ENCODE data around the gene ANKRD11.

ANKRD11 gene

DNA sequence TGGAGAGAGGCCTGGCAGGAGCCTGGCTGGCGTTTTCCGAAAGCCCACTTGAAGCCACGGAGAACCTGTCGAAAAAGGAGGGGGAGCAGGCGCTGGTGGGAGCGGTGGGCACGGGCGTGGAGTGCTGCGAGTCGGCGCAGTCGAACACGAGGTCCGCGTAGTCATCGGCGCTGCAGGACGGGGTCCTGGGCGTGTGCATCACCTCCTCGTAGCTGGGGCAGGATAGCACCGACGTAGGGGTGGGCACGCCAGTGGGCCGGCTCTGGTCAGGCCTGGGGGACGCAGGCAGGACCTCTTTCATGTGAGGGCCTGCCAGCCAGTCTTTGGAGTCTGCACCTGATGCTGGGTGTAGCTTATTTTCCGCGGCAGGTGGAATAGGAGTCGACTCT is 209.2 kb downstream of the ANKRD11 start:
- Histone ChIP-seq H3K9ac (no peak overlapping the region), H3K4me1 (no peaks in the 10 kb centered on the region), H3K9me3 (ENCODE audit: control insufficient read depth, low read length) (no peaks in the 10 kb centered on the region), H2AFZ (no peak overlapping the region), H3K4me3 (ENCODE audit: low read depth, low read length) (no peak overlapping the region), H3K27me3 (ENCODE audit: control insufficient read depth, insufficient read depth, low read length) (no peaks in the 10 kb centered on the region), H3K79me2 (peaks cover 2% of the 10 kb centered on the region), H3K4me2 (ENCODE audit: low read length) (no peak overlapping the region), H3K27ac (no peak overlapping the region), H3K36me3 (ENCODE audit: control insufficient read depth, insufficient read depth, low read length) (no peaks in the 10 kb centered on the region)
- no peak for TF ChIP-seq CTCF (IDR thresholded peaks at IDR 0.05)

DNA sequence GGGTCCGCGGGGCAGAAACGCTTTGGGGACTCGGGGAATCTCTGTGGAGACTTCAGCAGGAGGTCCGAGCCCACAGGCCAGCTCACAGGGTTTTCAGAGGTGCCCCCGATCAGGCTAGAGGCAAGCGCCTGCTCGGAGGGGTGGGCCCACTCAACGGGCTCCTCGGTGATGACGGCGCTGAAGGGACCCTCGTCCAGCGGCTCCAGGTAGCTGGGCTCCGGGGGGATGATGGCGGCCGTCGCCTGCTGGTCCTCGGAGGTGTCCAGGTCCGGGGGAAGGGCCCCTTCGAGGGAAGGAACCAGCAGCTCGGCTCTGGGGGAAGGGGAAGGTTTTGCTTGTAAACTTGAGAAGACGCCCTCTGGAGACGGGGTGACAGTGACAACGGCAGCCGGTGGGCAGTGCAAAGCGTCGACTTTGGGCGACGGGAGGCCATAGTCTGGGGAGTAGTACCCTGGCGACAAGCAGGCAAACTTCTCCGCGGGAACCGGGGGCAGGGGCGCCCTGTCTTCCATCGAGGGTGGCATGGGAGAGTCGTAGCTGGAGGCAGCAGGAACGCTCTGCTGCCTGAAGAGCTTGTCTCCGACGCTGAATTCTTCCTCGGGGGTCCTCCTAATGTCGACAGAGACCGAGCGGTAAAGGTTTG is 209.7 kb downstream of the ANKRD11 start:
- Histone ChIP-seq H3K27me3 (ENCODE audit: control insufficient read depth, insufficient read depth, low read length) (no peaks in the 10 kb centered on the region), H3K9ac (no peak overlapping the region), H3K36me3 (ENCODE audit: control insufficient read depth, insufficient read depth, low read length) (no peaks in the 10 kb centered on the region), H3K79me2 (no peaks in the 10 kb centered on the region), H3K4me1 (no peaks in the 10 kb centered on the region), H3K9me3 (ENCODE audit: control insufficient read depth, low read length) (no peaks in the 10 kb centered on the region), H3K4me2 (ENCODE audit: low read length) (no peak overlapping the region), H3K27ac (no peak overlapping the region), H2AFZ (no peak overlapping the region), H3K4me3 (ENCODE audit: low read depth, low read length) (no peak overlapping the region)
- no peak for TF ChIP-seq CTCF (IDR thresholded peaks at IDR 0.05)

DNA sequence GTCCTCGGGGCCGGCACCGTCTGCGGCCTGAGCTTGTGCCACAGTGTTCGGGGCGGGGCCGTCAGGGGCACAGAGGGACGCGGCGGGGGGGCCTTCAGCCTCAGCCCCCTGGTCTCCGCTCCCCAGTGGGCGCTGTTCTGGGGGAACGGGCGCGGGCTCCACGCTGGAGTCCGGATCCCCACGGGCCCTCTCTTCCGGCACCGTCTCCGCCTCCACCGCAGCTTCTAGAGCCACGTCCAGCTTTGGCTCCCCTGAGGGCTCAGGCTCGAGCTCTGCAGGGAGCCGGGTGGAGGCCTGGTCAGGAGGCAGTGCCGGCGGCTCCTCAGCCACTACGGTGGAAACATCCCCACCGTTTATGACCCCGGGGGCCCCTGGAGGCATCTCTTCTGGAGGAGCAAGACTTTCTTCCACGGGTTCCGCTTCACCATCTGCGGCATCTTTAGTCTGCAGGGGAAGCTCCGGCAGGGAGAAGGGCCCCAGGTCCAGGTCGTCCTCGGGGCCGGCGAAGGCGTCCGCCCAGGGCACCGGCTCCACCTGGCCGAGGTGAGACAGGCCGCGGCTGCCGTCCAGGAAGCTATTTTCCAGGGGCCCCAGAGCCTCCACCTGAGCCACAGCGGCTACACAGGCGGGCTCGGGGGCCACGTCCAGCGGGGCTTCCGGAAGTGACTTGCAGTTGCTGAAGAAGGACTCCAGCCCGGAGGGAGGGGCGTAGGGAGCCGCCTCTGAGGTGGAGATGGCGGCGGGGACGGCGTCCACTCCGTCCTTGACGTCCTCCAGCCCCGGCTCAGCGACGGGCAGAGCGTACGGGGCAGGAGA is 210.5 kb downstream of the ANKRD11 start:
- Histone ChIP-seq H3K27ac (no peak overlapping the region), H3K36me3 (ENCODE audit: control insufficient read depth, insufficient read depth, low read length) (no peaks in the 10 kb centered on the region)

DNA sequence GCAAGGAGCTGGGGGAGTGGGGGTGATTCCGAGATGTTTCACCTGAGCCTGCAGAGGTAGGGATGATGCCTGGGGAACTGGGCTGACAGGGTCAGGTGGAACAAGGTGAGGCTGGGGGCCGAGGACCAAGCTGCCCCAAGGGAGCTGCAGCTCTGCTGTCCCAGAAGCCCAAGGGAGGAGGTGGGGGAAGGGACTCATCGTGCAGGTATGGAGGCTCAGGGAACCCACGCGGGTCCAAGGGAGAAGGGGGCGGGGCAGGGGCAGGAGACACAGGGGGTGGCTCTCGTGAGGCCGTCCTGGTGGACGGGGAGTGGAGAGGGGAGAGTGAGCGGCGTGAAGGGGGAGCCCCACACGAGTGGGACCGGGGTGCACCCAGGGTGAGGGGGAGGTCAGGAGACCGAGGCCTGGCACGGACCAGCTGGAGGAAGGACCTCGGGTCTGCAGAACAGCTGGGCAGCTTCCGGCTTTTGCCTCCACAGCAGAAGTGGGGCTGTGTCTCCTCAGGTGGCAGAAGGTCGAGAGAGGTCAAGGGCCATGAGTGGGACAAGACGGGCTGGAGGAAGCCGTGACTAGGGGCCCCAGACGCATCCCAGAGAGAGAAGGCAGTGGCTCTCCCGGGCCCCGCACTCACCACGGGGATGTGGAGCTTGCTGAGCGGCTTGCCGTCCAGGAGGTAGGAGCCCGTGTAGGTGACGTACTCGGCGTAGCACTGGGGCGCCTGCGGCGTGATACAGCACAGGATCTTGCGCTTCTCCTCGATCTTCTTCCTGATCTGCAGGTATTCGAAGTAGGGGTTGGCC is 211.7 kb downstream of the ANKRD11 start:
- H3K4me3 ChIP-seq (ENCODE audit: low read depth, low read length) = no peak overlapping the region
- H3K27ac ChIP-seq = no peak overlapping the region
- no peak overlapping the region for H3K9ac ChIP-seq
- no peak for TF ChIP-seq CTCF (IDR thresholded peaks at IDR 0.05)
- H3K79me2 ChIP-seq = peaks cover 2% of the 10 kb centered on the region
- no peak overlapping the region for H2AFZ ChIP-seq
- H3K9me3 ChIP-seq (ENCODE audit: control insufficient read depth, low read length) = no peaks in the 10 kb centered on the region
- H3K36me3 ChIP-seq (ENCODE audit: control insufficient read depth, insufficient read depth, low read length) = no peaks in the 10 kb centered on the region
- no peak overlapping the region for H3K4me2 ChIP-seq (ENCODE audit: low read length)
- no peaks in the 10 kb centered on the region for H3K27me3 ChIP-seq (ENCODE audit: control insufficient read depth, insufficient read depth, low read length)
- H3K4me1 ChIP-seq = no peaks in the 10 kb centered on the region

More for the DNA sequence above, 210.5 kb downstream of the ANKRD11 start:
- no peaks in the 10 kb centered on the region for H3K9me3 ChIP-seq (ENCODE audit: control insufficient read depth, low read length)
- no peak overlapping the region for H2AFZ ChIP-seq
- no peak overlapping the region for H3K4me2 ChIP-seq (ENCODE audit: low read length)
- no peaks in the 10 kb centered on the region for H3K79me2 ChIP-seq
- no peaks in the 10 kb centered on the region for H3K4me1 ChIP-seq
- H3K4me3 ChIP-seq (ENCODE audit: low read depth, low read length) = no peak overlapping the region
- no peaks in the 10 kb centered on the region for H3K27me3 ChIP-seq (ENCODE audit: control insufficient read depth, insufficient read depth, low read length)
- no peak overlapping the region for H3K9ac ChIP-seq
- TF ChIP-seq CTCF (IDR thresholded peaks at IDR 0.05) = no peak

All from parathyroid adenoma (tissue), 2 donors.